Heart right ventricle (tissue), 16 donors: ENCODE measurements around the gene DOCK3. TPM values are rescaled to one million over a fixed set of nuclear protein-coding genes. Genes with fewer than 3 reads are reported as not detected.
"Not testable (repeated sequence)": the region's sequence is repeated elsewhere in the genome, so short reads cannot be mapped to it uniquely, and the experiment has no call there.

Source experiments
- ATAC-seq, 8 donors: fragments of 200-7000 bp; cut with Tn5 transposase; one replicate each; pipeline ENCODE4 v1.9.1; 2020; ENCODE audit warnings: mild to moderate bottlenecking in 8 of 8, moderate library complexity in 8 of 8, moderate number of reproducible peaks in 1 of 8
- DNase-seq, 2 donors: peaks; one replicate each; pipeline ENCODE4 v3.0.0-alpha.2; 2020
- H3K27ac ChIP-seq, 10 donors: fragments of 200-600 bp; sonication (generic) in 2 of 10; one replicate each; pipeline versions ENCODE4 v1.5.0 to v1.8.0; 2020 to 2022; ENCODE audit warnings: mild to moderate bottlenecking in 3 of 10
- H3K27me3 ChIP-seq, 7 donors: fragments of 200-600 bp; one replicate each; pipeline ENCODE4 v1.8.0; 2021 to 2022; ENCODE audit warnings: mild to moderate bottlenecking in 2 of 7
- H3K36me3 ChIP-seq, 9 donors: fragments of 200-600 bp; sonication (generic) in 1 of 9; one replicate each; pipeline versions ENCODE4 v1.5.0 to v1.8.0; 2020 to 2022; ENCODE audit warnings: mild to moderate bottlenecking in 2 of 9
- H3K4me1 ChIP-seq, 9 donors: fragments of 200-600 bp; sonication (generic) in 1 of 9; one replicate each; pipeline versions ENCODE4 v1.5.0 to v1.8.0; 2020 to 2022; ENCODE audit warnings: mild to moderate bottlenecking in 4 of 9
- H3K4me3 ChIP-seq, 10 donors: fragments of 200-600 bp; sonication (generic) in 2 of 10; one replicate each; pipeline versions ENCODE4 v1.5.0 to v1.8.0; 2020 to 2022; ENCODE audit warnings: mild to moderate bottlenecking in 7 of 10, moderate library complexity in 2 of 10
- H3K9me3 ChIP-seq, 11 donors: fragments of 200-600 bp in 10 of 11; sonication (generic) in 2 of 11; one replicate each; pipeline versions ENCODE4 v1.5.0 to v1.8.0; 2013 to 2022; ENCODE audit warnings: mild to moderate bottlenecking in 2 of 11, control low read depth in 1 of 11, moderate library complexity in 1 of 11
- CTCF ChIP-seq, 9 donors: fragments of 200-600 bp; sonication (generic) in 2 of 9; IDR thresholded peaks; one replicate each; pipeline versions ENCODE4 v1.5.0 to v1.8.0; 2021 to 2022; ENCODE audit warnings: antibody characterized with exemption in 9 of 9, mild to moderate bottlenecking in 5 of 9, moderate library complexity in 1 of 9
- WGBS, 2 donors: extraction: QIAGEN DNeasy Blood & Tissue Kit; methylation state at CpG; one replicate each; pipeline ENCODE4 v1.1.7; 2013; ENCODE audit warnings: inconsistent platforms in 1 of 2; 5-methylcytosine and 5-hydroxymethylcytosine counted together
- intact Hi-C, 10 donors: fragments of 100-400 bp; cut with DNase I; formaldehyde crosslinking; loops; one replicate each; pipeline versions ENCODE4 v1.11.1 to v1.14.2; 2022
- polyA plus RNA-seq, 2 donors: library from polyadenylated mRNA; stranded (reverse); fragments of 200-250 nt; gene quantifications; one replicate each; pipeline ENCODE4 v1.2.3, GENCODE V29; 2013
- total RNA-seq, 10 donors: library from RNA; stranded (reverse); fragmentation: NEBNext Ultra II Directional in 3 of 10; extraction: Animal tissue kit (Norgen Biotek cat#: 25700) in 3 of 10; gene quantifications; one replicate each; pipeline versions ENCODE4 v1.2.1 to v1.2.4, GENCODE V29; 2021 to 2023
- donor health status: Arrhythmogenic right ventricular cardiomyopathy.
- donor health status: ischemic (EF 13 %, LVEDD 7.1; RV severe dilation, severe dysfunction).
- donor health status: healthy with polysubstance abuse.
- donor health status: DM: no; HTN: yes; CAD: no.
- donor health status: DM: no; HTN: no; CAD: no.
- donor health status: ischemic (EF 25% LVEDD 6.9; RV normal size, moderate dysfunction).
- donor health status: ischemic (EF 25% LVEDD 5.7; RV mildly dilated, moderate dysfunction).
- donor health status: healthy.
- donor health status: DM: yes; HTN: yes; CAD: no.
- donor health status: Ischemic cardiomyopathy.
- donor health status: ischemic (EF 35%, LVEDD 5.7; RV mildly dilated, moderate dysfunction).
- donor health status: nonischemic (EF 11% LVEDD 7.7; RV severe dilation, severe dysfunction).
- donor health status: DM: yes; HTN: yes; CAD: no.
- donor health status: PGD.
- donor health status: ischemic (EF 29% LVEDD 5.4; RV normal size, mild dysfunction).
- donor health status: nonischemic (EF 23%, LVEDD 6.1; RV moderate dilation, normal function).

Gene DOCK3
- total and polyA plus RNA-seq, 12 donors: 1.2 to 6.6 (median 4.7) TPM

DNA sequence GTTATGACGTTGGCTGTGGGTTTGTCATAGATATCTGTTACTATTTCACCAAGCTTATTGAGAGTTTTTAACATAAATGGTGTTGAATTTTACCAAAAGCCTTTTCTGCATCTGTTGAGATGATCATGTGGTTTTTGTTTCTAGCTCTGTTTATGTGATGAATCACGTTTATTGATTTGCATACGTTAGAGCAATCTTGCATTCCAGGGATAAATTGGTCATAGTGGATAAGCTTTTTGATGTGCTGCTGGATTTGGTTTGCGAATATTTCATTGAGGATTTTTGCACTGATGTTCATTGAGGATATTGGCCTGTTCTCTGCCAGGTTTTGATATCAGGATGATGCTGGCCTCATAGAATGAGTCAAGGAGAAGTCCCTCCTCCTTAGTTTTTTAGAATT, 117.8 kb downstream of the DOCK3 start:
- H3K27me3 ChIP-seq: no peaks in the 10 kb centered on the region
- 84 to 89% methylated on average over 4 of the region's 4 CpGs for WGBS, 2 donors
- ATAC-seq: no peak
- DNase-seq: no peak
- no peaks in the 10 kb centered on the region for H3K4me1 ChIP-seq
- peaks cover 0 to 3% (median 0%) of the 10 kb centered on the region in 11 donors for H3K9me3 ChIP-seq
- no peak overlapping the region for H3K4me3 ChIP-seq
- intact Hi-C loops: no loop called here
- no peak for TF ChIP-seq CTCF (IDR thresholded peaks at IDR 0.05)
- H3K27ac ChIP-seq: no peak overlapping the region
- no peaks in the 10 kb centered on the region for H3K36me3 ChIP-seq

GRCh38 chr3:50803805-50804204, 129.1 kb downstream of the DOCK3 start:
- ATAC-seq, intact Hi-C loops, H3K36me3 ChIP-seq, H3K27ac ChIP-seq, DNase-seq, H3K4me1 ChIP-seq, H3K27me3 ChIP-seq, H3K4me3 ChIP-seq: not testable (repeated sequence)
- 96 to 99% methylated on average over 17 to 27 of the region's 27 CpGs for WGBS, 2 donors
- H3K9me3 ChIP-seq: peaks cover 0 to 50% (median 19%) of the 10 kb centered on the region in 11 donors

- H3K36me3 ChIP-seq, H3K27me3 ChIP-seq, H3K4me3 ChIP-seq, H3K4me1 ChIP-seq, ATAC-seq, intact Hi-C loops, DNase-seq, H3K27ac ChIP-seq: not testable (repeated sequence)
- H3K9me3 ChIP-seq: peaks cover 0 to 44% (median 16%) of the 10 kb centered on the region in 11 donors
- WGBS, 2 donors: 94 to 100% methylated on average over 15 to 20 of the region's 20 CpGs
Measured at GRCh38 chr3:50804376-50804775, 129.6 kb downstream of the DOCK3 start.

DNA sequence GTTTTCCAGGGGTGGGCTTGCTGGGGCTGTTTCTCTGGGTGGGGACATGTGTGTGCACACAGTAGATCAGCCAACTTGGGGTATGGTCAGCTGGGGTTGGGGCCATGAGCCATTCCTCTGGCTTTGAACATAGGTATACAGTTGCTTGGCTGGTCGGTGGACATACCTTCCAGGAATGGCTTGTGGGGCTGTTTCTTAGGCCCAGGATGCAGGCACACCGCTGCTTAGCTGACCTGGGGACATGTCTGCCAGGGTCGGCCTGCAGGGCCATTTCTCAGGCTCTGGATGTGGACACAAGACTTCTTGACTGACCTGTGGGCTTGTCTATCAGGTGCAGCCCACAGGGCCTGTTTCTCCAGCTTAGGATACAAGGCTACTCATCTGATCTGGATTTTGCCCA, 130.6 kb downstream of the DOCK3 start:
- no peak for ATAC-seq

GRCh38 chr3:50806031-50806430, 131.3 kb downstream of the DOCK3 start:
- Histone ChIP-seq H3K9me3 (peaks cover 0 to 28% (median 8%) of the 10 kb centered on the region in 11 donors), H3K4me3 (no peak overlapping the region), H3K27me3 (no peaks in the 10 kb centered on the region), H3K27ac (no peak overlapping the region), H3K36me3 (no peaks in the 10 kb centered on the region), H3K4me1 (peaks cover 0 to 7% (median 0%) of the 10 kb centered on the region in 9 donors)
- 78 to 86% methylated on average over 1 of the region's 1 CpG for WGBS, 2 donors
- ATAC-seq: peak in 1 of 8 donors; percentile 50
- no peak for DNase-seq
- TF ChIP-seq CTCF (IDR thresholded peaks at IDR 0.05): no peak
- intact Hi-C loops: no loop called here

More for the DNA sequence above, 130.6 kb downstream of the DOCK3 start:
- H3K4me1 ChIP-seq: peaks cover 0 to 7% (median 0%) of the 10 kb centered on the region in 9 donors
- no peaks in the 10 kb centered on the region for H3K36me3 ChIP-seq
- no peak for TF ChIP-seq CTCF (IDR thresholded peaks at IDR 0.05)
- H3K4me3 ChIP-seq: no peak overlapping the region
- no peak overlapping the region for H3K27ac ChIP-seq
- intact Hi-C loops: no loop called here
- no peaks in the 10 kb centered on the region for H3K27me3 ChIP-seq
- 77 to 98% methylated on average over 3 of the region's 3 CpGs for WGBS, 2 donors
- no peak for DNase-seq
- H3K9me3 ChIP-seq: peaks cover 0 to 35% (median 15%) of the 10 kb centered on the region in 11 donors
